HL-60/S4 treated with retinoic acid at 250 ng/mL for 4 days and 3 days (cell line): ENCODE results near the gene GALNT13.

ENCODE experiments used
- in situ Hi-C: fragments of 300-500 bp; cut with MboI; formaldehyde crosslinking; loops from 2 replicates; pipeline ENCODE4 v1.7.0; 2022; ENCODE audit warnings: low sequenced_read_pairs

GALNT13 gene

DNA sequence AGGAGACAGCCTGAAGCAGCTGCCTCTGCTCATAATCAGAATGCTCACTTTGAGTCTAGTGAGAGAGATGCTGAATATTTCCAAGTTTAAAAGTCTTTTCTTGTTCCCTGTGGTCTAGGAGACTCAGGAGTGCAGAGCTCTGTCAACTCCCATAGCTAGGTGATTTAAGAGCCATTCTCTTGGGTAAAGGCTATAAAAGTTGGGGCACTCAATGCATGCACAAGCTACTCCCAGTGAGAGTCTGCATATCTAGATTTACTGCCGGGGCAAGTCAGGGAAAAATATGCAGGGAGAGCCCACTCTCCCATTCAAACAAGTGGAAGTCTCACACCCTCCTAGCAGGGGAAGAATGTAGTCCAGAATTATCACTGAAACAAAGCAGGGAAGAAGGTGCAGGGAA is 418.1 kb downstream of the GALNT13 start:
- in situ Hi-C loops = no loop called here

DNA sequence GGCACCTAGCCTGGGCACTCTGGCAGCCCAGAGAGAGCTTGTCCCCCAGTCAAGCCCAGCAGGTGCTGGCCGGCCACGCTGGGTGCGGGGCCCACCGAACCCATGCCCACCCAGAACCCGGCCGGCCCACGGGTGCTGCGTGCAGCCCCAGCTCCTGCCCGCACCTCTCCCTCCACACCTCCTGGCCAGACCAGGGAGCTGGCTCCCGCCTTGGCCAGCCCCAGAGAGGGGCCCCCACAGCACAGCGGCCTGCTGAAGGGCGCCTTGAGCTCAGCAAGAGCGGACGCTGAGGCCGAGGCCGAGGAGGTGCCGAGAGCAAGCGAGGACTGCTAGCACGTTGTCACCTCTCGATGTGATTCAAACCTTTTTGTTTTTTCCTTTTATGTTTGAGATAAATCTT is 419.8 kb downstream of the GALNT13 start:
- in situ Hi-C loops = no loop called here

DNA sequence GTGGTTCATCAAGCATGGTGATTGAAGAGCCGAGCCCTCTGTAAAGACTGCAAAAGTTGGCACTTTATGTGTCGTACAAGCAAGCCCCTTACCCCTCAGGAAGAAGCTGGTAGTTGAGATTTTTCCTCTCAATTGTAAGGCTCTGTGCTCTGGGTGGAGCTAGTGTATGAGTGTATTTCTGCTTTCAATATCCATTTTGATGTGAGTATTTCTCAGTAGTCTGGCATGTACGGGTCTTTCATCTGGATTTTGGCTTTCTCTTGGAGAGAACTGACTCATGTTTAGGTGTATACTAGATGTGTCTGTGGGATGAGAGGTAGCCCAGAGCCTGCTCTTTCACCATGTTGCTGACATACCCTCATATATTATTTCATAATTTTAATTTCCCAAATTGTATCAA is 420.2 kb downstream of the GALNT13 start:
- in situ Hi-C loops = no loop called here

DNA sequence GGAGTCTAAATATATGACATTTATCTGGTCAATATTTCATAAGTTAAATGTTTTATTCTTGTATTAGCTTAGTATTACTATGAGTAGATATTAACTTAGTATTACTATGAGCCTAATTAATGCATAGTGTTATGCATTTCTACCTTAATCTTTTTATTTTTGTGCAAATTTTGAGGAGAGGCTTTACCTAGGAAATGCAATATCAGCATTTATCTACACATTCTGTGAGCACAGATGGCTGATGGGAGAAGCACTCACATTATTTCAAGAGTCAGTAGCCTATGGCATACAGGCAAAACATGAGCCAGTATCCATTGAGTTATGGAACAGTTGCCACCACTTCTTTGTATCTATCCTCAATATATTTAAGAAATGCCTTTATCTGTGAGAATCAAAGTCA is 422.1 kb downstream of the GALNT13 start:
- in situ Hi-C loops = no loop called here

DNA sequence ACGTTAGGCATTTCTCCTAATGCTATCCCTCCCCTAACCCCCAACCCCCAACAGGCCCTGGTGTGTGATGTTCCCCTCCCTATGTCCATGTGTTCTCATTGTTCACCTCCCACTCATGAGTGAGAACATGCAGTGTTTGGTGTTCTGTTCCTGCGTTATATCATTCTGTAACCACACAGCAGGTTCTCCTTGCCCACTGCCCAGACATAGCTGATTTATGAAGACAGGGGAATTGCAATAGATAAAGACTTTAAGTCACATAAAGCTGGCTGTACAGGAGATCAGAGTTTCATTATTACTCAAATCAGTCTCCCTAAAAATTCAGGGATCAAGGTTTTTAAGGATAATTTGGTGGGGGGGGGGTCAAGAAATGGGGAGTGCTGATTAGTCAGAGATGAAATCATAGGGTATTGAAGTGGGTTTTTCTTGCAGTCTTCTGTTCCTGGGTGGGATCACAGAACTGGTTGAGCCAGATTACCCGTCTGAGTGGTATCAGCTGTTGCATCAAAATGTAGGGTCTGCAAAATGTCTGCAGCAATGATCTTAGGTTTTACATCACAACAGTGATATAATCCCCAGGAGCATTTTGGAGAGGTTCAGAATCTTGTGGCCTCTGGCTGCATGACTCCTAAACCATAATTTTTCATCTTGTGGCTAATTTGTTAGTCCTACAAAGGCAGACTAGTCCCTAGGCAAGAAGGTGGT is 434.7 kb downstream of the GALNT13 start:
- in situ Hi-C loops = no loop called here

DNA sequence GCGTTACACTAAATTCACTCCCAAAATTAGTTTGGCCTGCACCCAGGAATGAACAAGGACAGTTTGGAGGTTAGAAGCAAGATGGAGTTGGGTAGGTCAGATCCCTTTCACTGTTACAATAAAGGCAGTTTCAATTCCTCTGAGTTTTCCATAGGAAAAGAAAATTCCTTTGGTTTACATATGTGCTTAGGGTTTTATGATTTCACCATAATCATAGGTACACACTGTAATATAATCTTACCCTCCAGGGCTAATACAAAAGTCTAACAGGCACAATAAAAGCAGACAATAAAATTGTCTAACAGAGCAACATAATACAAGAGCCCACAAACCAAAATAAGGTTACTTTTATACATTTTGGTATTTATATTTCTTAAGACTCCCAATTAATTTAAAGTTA is 435.3 kb downstream of the GALNT13 start:
- in situ Hi-C loops = no loop called here

DNA sequence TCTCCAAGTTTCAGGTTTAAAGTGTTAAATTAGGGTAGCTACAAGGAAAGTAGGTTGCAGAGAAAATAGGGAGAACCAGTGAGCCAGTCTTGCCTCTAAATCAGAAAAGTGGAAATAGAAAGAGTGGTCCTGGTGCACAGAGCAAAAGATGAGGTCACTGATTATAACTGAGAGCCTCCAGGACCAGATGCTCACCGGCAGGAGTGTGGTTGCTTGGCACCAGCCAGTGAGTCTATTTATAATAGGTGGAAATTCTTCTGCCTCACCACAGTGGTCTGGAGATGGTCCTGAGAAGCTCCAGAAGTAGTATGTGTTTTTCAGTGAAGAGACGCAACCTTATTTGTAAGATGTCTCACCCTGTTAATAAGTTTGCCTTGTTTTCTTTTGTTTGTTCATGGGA is 452.9 kb downstream of the GALNT13 start:
- in situ Hi-C loops = no loop called here

DNA sequence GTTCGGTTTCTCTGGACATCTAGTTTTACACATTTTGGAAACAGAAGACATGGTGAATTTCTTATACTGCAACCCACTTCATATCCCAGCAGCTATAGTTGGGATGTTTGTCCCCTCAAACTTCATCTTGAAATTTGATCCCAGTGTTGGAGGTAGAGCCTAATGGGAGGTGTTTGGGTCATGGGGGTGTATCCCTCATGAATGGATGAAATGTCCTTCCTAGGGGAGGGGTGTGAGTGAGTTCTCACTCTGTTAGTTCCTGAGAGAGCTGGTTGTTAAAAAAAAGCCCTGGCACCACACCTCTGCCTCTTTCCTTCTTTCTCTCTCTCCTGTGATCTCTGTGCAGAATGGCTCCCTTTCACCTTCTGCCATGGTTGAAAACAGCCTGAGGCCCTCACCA is 457.8 kb downstream of the GALNT13 start:
- in situ Hi-C loops = no loop called here

DNA sequence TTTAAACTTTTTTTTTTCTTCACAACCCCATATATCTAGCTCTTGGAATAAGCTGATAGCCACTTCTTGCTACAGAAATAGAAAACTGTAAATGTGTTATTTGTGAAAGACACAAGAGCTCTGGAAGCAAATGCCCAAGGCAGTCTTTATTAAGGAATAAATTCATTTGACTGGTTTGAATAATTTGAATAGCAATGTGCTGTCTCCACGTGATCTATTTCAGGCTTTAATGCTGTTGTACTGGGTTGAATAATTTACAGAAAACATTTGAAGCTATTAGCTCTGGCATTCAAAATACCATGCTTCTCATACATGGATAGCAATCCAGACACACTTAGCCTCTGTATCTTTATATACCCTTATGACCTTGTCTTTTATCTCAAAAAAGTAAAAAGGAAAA is 460.1 kb downstream of the GALNT13 start:
- in situ Hi-C loops = no loop called here

DNA sequence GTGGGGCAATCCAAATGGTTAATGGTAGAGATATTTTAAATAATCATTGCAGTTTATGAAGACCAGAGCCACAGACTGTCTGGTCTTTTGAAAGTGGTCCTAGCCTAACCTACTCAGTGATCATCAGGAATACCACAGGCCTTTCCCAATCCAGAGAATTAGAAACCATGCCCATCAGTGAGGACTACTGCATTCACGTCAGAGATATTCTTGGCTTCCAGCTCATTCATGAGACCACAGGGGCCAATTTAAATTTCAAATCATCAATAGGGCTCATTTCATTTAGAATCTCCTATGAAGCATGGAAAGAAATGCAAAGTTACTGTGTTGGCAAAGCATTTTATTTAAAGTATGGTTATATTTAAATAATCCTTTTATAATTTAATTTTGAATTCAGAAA is 464.5 kb downstream of the GALNT13 start:
- in situ Hi-C loops = no loop called here

DNA sequence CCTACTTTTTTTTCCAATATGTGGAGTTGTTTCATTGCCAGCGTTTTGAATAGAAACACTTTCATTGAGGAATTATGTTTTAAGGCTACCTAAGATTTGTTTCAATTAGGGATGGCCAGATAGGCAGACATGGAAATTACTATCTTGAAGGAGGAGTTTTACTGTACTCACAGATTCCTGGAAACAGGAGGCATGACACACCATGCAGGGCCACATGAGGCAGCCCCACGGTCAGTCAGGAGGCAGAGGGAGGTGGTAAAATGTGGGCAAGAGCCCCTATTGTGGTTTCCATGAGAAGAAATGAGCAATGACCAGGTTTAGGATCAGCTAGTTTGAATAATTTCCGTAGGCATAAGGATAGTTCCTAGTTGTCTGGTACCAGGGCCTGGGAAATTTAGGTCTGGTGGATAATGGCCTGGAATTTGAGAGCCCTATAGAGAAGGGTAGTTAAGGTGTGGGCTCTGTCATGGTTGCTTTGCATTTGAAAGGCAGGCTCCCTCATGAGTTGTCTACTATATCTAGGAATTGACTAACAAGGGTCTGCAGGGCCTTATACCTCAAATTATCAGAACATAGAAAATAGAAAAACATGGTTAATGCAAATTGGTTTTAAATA is 466.7 kb downstream of the GALNT13 start:
- in situ Hi-C loops = no loop called here

DNA sequence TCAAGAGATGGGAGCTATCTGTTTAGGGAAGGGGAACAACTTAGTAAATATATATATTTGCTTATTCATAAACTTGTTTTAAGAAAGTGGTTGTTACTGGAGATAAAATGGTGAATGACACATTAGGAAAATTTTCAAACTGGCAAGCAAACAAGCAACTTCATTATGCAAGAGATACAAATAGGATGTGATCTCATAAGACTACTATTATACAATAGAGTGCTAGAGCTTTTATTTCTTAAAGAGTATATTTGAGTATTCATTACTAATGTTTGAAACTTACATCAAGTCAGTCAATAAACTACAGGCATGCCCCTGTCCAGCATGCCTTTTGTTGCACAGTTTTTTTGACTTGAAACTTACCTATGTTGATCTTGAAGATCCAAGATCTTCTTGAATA is 471.6 kb downstream of the GALNT13 start:
- in situ Hi-C loops = no loop called here

DNA sequence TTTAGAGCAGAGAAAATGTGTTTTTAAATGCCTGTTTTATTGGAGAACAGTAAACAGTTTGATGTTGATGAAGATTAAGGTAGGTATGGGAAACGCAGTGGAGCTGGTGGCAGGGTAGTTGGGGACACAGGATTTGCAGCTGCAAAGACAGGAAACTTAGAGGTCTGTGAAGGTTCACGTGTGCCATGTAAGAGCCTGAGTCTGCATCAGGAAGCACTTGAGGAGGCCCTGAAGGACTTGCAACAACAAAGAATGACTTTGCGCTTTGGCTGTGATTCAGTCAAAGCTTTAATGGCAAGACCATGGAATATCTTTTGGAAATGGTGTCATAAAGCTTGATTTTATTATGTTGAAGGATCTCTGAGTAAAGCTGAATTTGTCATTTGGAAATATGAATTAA is 479.2 kb downstream of the GALNT13 start:
- in situ Hi-C loops = no loop called here

DNA sequence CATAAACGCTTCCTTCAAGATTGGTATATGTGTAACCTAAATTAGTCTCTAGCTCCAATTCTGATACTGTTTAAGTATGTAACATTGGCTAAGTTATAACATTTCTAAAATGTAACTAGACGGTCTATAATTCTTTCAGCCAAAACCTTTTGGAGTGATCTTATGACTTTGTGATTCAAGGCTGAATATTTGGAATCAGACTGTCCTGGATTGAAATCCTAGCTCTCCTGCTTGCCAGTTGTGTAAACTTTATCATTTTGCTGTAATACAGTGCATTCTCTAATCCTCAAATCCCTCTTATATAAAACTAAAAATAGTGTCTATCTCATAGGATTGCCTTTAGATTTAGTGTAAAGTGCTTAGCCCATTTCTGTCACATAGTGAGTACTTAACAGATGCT is 489.6 kb downstream of the GALNT13 start:
- in situ Hi-C loops = no loop called here

DNA sequence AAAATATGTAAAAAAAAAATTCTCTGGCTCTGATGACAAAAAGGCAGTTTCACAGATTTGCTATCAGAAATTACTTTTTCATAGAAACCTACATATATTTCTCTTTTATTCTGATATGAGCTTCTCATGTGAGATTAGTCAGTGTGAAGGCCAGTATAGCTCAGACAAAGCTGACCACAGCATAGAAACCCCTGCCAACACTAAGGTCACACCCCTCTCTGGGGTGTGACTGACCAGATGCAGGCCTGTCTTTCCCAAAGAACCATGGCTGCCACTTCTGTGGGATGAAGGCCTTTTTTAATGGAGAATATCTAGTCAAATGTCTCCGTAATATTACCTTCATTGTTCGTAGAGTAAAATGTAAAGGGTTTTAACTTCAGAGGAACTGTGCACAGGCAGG is 496.4 kb downstream of the GALNT13 start:
- in situ Hi-C loops = no loop called here

DNA sequence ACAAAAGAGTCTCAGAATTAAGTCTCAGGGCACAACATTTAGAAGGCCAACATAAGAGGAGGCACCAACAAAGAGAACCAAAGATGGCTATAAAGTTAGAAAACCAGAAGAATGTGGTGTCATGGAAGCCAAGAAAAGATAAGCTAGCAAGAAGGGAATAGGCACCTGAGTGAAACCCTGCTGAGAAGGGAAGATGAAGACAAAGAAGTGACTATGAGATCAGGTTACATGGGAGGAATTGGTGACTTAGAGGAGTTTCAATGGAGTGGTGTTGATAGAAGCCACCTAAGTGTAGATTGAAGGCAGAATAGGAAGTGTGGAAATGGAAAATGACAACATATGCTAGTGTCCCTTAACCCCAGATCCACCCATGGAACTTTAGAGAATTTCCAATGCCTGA is 499.2 kb downstream of the GALNT13 start:
- in situ Hi-C loops = no loop called here

DNA sequence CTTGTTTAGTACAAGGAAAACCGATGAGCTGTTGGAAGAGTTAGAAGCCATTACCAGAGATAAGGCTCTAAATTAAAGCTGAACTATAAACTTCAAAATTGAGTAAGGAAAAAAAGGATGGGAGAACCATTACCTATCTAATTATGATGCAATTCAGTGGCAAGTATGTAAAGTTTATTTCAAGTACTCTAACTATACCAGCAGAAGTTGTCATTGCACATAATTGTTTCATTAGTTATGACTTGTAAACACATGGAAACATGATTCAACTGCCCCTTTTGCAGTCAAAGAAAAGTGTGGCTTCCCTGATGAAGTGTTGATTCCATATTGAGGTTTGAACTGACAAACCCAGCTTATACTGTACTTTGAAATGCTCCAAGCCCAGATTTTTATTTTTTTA is 502.7 kb downstream of the GALNT13 start:
- in situ Hi-C loops = no loop called here

DNA sequence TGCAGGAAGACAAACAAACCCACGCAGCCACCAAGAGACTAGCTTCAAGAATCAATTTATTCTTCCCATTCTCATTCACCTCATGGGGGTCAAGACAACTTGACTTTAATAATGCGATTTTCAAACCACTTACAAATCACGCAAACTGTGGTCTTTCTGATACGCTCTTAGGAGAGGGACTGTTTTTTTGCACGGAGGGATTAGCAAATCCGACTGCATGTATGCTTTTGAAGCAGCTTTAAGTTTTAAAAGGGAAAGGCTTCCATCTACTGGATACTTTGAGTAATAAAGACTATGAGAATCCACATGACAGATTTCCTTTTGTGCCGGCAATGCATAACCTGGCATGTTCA is 503.8 kb downstream of the GALNT13 start:
- in situ Hi-C loops = no loop called here

DNA sequence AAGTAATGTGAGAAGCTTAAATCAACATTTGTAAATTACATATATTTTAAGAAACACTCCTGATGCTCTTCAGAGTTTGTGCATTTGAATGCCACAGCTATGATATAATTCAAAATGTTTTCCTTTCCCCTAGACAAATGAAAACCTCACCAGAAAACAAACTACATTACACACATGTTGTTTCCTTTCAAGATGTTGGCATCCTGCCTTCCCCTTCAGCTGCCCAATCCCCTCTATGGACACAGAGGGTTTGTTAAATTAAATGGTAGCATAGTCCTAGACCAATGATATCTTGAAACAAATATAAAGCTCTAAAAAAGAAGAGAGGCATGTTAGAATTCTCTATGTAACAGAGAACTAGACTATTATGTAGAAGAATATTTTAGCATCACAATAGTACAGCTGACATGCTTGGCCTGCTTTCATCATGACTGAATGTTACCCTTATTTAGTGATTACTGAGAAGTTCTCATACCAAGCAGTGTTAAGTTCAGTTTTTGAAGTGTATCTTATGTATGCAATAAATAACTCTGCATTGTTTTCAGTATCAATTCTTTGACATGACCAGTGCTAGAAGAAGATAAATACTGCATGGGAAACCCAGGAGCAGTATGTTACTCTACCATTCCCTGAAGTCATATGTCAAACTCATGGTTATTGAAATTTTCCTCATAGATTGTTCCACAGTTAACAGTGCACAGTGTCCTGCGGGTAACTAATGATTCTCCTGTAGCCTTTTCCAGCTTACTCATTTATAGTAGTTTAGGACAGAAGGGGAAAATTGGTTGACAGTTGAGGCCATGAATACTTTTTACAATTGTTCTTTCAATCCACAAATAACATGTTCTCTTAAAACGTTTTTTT is 510.4 kb downstream of the GALNT13 start:
- in situ Hi-C loops = no loop called here

DNA sequence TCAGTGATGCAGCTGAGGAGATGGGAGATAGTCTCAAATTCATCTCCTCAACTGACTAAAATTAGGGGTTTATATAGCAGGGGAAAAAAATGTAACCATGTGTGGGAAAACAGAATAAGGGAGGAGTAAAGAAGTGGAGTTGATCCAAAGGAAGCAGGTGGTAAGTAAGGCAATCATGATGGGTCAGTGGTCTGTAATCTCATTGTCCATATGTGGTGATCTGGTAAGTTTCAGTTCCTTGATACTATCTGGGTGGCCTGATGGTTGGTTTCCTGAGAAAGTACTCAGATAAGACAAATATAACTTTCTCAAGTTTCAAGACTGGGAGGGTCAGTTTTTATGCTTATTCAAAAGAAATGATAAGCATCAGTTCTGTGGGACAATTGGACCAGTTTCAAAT is 514.5 kb downstream of the GALNT13 start:
- in situ Hi-C loops = no loop called here

DNA sequence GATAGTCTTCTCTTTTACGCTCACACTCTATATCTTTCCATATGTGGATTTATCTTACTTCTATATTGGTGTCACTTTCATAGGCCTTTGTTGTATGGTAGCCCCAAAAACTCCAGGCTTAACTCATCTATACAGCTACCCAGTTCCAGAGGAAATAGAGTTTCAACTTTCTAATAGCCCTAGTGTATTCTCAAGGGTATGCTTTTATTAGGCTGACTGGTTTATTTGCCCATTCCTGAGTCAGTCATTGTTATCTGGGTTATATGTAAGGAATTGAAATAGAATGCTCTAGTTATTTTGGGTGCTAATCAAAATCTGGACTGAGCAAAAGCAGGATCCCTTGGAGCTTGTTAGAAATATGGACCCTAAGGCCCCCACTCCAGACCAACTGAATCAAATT is 519.3 kb downstream of the GALNT13 start:
- in situ Hi-C loops = no loop called here

DNA sequence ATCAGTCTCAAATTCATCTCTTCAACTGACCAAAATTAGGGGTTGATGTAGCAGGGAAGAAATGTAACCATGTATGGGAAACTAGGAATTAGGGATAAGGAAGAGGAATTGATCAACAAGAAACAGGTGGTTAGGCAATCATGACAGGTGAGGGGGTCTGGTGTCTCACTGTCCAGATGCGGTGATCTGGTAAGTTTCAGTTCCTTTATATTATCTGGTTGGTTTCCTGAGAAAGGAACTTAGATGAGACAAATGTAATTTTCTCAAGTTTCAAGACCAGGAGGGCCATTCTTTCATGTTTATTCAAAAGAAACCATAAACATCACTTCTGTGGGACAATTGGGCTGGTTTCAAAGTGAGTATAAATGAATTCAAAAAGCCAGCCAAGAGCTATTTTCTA is 520.5 kb downstream of the GALNT13 start:
- in situ Hi-C loops = no loop called here
